Measurements from ENCODE around the gene MCAM. TPM values are rescaled to one million over a fixed set of nuclear protein-coding genes. Genes with fewer than 3 reads are reported as not detected.

MCAM gene
- total RNA-seq, 4 donors from 2014 or later = 612 to 1,198 (median 830) TPM

GRCh38 chr11:119324189-119324588 lies 7.3 kb upstream of the MCAM start:
- H3K9me3 ChIP-seq = no peaks in the 10 kb centered on the region
- 60 to 73% methylated on average over 4 of the region's 4 CpGs for WGBS, 2 donors
- H3K27ac ChIP-seq = no peak overlapping the region
- DNase-seq (ENCODE audit: low spot score in 2 of 2) = no peak
- H3K4me1 ChIP-seq = peaks cover 0 to 46% (median 27%) of the 10 kb centered on the region in 4 donors
- H3K36me3 ChIP-seq = no peaks in the 10 kb centered on the region
- no peak overlapping the region for H3K4me3 ChIP-seq
- no peak for TF ChIP-seq POLR2A (IDR thresholded peaks at IDR 0.05)
- no peak for TF ChIP-seq CTCF (IDR thresholded peaks at IDR 0.05)
- TF ChIP-seq EP300 (IDR thresholded peaks at IDR 0.05) = no peak
- H3K27me3 ChIP-seq = peaks cover 0 to 6% of the 10 kb centered on the region in 2 donors

GRCh38 chr11:119323532-119324033 lies 6.7 kb upstream of the MCAM start:
- Histone ChIP-seq H3K9me3 (no peaks in the 10 kb centered on the region), H3K4me1 (peaks cover 0 to 52% (median 32%) of the 10 kb centered on the region in 4 donors), H3K36me3 (no peaks in the 10 kb centered on the region), H3K27me3 (peaks cover 0 to 6% of the 10 kb centered on the region in 2 donors), H3K4me3 (no peak overlapping the region), H3K27ac (peak overlapping the region in 1 of 4 donors; percentile 95)
- TF ChIP-seq EP300 (IDR thresholded peaks at IDR 0.05) (peak in 1 of 2 donors; percentile 34), CTCF (IDR thresholded peaks at IDR 0.05) (peak; percentile 70 to 85 (median 78)), POLR2A (IDR thresholded peaks at IDR 0.05) (no peak)
- 10 to 12% methylated on average over 8 of the region's 8 CpGs for WGBS, 2 donors
- DNase-seq (ENCODE audit: low spot score in 2 of 2) = peak; percentile 75 to 92

- no peaks in the 10 kb centered on the region for H3K36me3 ChIP-seq
- H3K27me3 ChIP-seq = peaks cover 0 to 9% of the 10 kb centered on the region in 2 donors
- peak in 1 of 2 donors; percentile 7 for DNase-seq (ENCODE audit: low spot score in 2 of 2)
- peak overlapping the region in 2 of 4 donors; percentile 95 to 96 for H3K27ac ChIP-seq
- H3K4me1 ChIP-seq = peaks cover 0 to 58% (median 38%) of the 10 kb centered on the region in 4 donors
- no peak overlapping the region for H3K4me3 ChIP-seq
- H3K9me3 ChIP-seq = no peaks in the 10 kb centered on the region
- WGBS, 2 donors = 83 to 87% methylated on average over 15 to 20 of the region's 20 CpGs
- TF ChIP-seq CTCF (IDR thresholded peaks at IDR 0.05) (no peak), POLR2A (IDR thresholded peaks at IDR 0.05) (no peak), EP300 (IDR thresholded peaks at IDR 0.05) (no peak)
Observed at GRCh38 chr11:119322921-119323531, 6.1 kb upstream of the MCAM start.

GRCh38 chr11:119322360-119322739 lies 5.4 kb upstream of the MCAM start:
- Histone ChIP-seq H3K36me3 (no peaks in the 10 kb centered on the region), H3K27ac (peak overlapping the region; percentile 89 to 96 (median 93)), H3K9me3 (no peaks in the 10 kb centered on the region), H3K27me3 (peaks cover 0 to 16% of the 10 kb centered on the region in 2 donors), H3K4me1 (peaks cover 0 to 64% (median 45%) of the 10 kb centered on the region in 4 donors), H3K4me3 (no peak overlapping the region)
- WGBS, 2 donors = 31 to 32% methylated on average over 6 of the region's 6 CpGs
- TF ChIP-seq EP300 (IDR thresholded peaks at IDR 0.05) (no peak), CTCF (IDR thresholded peaks at IDR 0.05) (peak in 2 of 5 experiments; percentile 22 to 26)
- no peak for DNase-seq (ENCODE audit: low spot score in 2 of 2)

GRCh38 chr11:119320776-119321524 lies 4.0 kb upstream of the MCAM start:
- DNase-seq (ENCODE audit: low spot score in 2 of 2) = no peak
- WGBS, 2 donors = 1 to 3% methylated on average over 21 to 38 of the region's 60 CpGs
- Histone ChIP-seq H3K36me3 (no peaks in the 10 kb centered on the region), H3K9me3 (no peaks in the 10 kb centered on the region), H3K27ac (peak overlapping the region; percentile 89 to 96 (median 93)), H3K4me1 (peaks cover 0 to 77% (median 53%) of the 10 kb centered on the region in 4 donors), H3K27me3 (peaks cover 0 to 27% of the 10 kb centered on the region in 2 donors), H3K4me3 (peak overlapping the region; percentile 40 to 53 (median 50))
- TF ChIP-seq POLR2A (IDR thresholded peaks at IDR 0.05) (peak; percentile 13 to 54), CTCF (IDR thresholded peaks at IDR 0.05) (no peak), EP300 (IDR thresholded peaks at IDR 0.05) (peak in 1 of 2 donors; percentile 75)

Data from tibial nerve (tissue), 4 donors.